SJCRH30 (cell line): ENCODE results near the gene FAM204A. TPM values are rescaled to one million over a fixed set of nuclear protein-coding genes. Genes with fewer than 3 reads are reported as not detected.

Experiments
- DNase-seq, 2 experiments: peaks; one replicate each; pipeline ENCODE4 v3.0.0-alpha.2; 2015 to 2020
- H3K27ac ChIP-seq: fragments of 250-450 bp; sonication (Bioruptor Pico); 2 replicates; pipeline ENCODE4 v1.5.1; 2020; ENCODE audit warnings: mild to moderate bottlenecking, moderate library complexity
- H3K27me3 ChIP-seq: fragments of 250-450 bp; sonication (Bioruptor Pico); 2 replicates; pipeline ENCODE4 v1.5.1; 2020; ENCODE audit warnings: mild to moderate bottlenecking, moderate library complexity
- H3K36me3 ChIP-seq: fragments of 250-450 bp; sonication (Bioruptor Pico); 2 replicates; pipeline ENCODE4 v1.5.1; 2020; ENCODE audit warnings: mild to moderate bottlenecking, moderate library complexity
- H3K4me1 ChIP-seq: fragments of 250-450 bp; sonication (Bioruptor Pico); 2 replicates; pipeline ENCODE4 v1.5.1; 2020; ENCODE audit warnings: mild to moderate bottlenecking, moderate library complexity
- H3K4me3 ChIP-seq: fragments of 250-450 bp; sonication (Bioruptor Pico); 2 replicates; pipeline ENCODE4 v1.5.1; 2020; ENCODE audit warnings: mild to moderate bottlenecking, moderate library complexity
- H3K9me3 ChIP-seq: fragments of 250-450 bp; sonication (Bioruptor Pico); replicated peaks from 2 replicates; pipeline ENCODE4 v1.5.1; 2020; ENCODE audit warnings: mild to moderate bottlenecking, moderate library complexity
- total RNA-seq: library from RNA; depleted of rRNA; stranded (reverse); fragments of >200 nt; shearing (Covaris generic); gene quantifications from 2 replicates; pipeline ENCODE4 v1.2.3, GENCODE V29; 2014

Gene FAM204A
- total RNA-seq, 1 experiment from 2014 or later, result 59.5 TPM

DNA sequence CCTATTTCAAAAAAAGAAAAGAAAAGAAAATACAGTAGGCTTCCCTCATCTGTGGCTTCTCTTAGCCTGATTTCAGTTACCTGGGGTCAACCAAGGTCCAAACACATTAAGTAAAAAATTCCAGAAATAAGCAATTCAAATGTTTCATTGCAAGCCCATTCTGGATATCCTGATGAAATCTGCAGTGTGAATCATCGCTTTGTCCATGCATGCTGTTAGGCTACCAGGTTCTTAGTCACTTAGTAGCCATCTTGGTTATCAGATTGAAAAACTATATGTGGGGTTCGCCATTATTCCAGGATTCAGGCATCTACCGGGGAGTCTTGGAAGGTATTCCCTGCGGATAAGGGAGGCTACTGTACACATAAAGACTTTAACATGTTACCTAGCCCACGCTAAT, 991 bp upstream of the FAM204A start:
- Histone ChIP-seq H3K27ac (no peak overlapping the region), H3K9me3 (no peaks in the 10 kb centered on the region), H3K27me3 (no peaks in the 10 kb centered on the region), H3K36me3 (0 out of 2 replicates have a peak, but pooled peaks cover 4% of the 10 kb centered on the region), H3K4me3 (no peak overlapping the region), H3K4me1 (0 out of 2 replicates have a peak, but pooled peaks cover 6% of the 10 kb centered on the region)
- DNase-seq, result no peak

DNA sequence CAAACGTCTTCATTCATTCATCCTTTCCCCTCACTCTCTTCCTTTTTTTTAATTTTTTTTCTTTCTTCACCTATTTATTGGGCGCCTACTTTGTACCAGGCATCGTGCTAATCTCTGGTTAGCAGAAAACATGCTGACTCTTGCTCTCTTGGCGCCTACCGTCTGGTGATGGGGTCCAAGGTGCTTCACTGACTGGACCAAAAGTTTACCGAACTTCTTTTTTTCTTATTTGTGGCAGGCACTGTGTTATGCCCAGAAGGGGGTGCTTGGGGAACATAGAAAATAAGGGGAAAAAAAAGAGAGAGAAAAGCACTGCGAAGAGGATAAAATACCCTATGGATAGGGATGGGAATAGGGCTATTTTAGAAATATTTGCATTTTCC, 505 bp upstream of the FAM204A start:
- Histone ChIP-seq H3K27ac (no peak overlapping the region), H3K4me3 (peak overlapping the region; percentile 75), H3K36me3 (peaks cover 4% of the 10 kb centered on the region; the same call in 1 of the 2 replicates), H3K9me3 (no peaks in the 10 kb centered on the region), H3K27me3 (no peaks in the 10 kb centered on the region), H3K4me1 (0 out of 2 replicates have a peak, but pooled peaks cover 6% of the 10 kb centered on the region)
- DNase-seq, result no peak

DNA sequence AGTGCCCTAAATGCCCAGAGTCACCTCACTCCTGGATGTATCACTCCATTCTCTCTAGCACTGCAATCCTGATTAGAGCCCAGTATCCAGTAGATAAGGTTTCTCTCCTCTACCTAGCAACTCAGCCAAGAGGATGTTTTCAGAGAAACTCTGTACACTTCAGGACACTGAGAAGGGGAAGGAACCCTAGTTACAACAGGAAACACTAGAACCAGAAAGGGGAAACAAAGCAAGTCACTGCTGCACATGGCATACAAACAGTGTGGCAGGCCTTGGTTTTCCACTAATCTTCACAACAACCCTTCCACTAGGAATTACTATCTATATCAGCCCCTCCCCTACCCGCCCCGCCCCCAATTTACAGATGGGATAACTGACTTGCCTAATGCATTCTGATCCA, 1.6 kb downstream of the FAM204A start:
- H3K4me3 ChIP-seq, result no peak overlapping the region
- H3K27me3 ChIP-seq, result no peaks in the 10 kb centered on the region
- H3K36me3 ChIP-seq, result peaks cover 15% of the 10 kb centered on the region
- H3K27ac ChIP-seq, result no peak overlapping the region
- no peaks in the 10 kb centered on the region for H3K9me3 ChIP-seq
- H3K4me1 ChIP-seq, result 0 out of 2 replicates have a peak, but pooled peaks cover 6% of the 10 kb centered on the region
- DNase-seq, result no peak

DNA sequence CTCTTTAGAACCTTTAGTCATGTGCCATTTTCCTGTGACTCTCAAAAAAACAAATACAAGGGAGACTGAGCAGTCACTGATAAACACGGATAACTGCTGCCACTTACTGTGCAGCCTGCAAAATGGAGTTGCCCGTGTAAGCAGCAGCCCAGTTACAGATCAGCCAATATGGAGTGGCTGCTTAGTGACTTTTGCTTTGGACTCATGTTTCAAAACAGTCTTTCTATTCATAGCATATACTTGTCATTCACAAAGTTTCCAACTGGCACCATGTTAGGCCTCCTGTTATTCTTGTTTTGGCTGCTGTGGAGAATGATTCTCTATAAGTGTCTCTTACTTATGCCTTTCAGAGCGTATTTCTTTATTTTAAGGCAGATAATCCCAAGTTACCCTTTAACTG, 3.0 kb downstream of the FAM204A start:
- H3K36me3 ChIP-seq, result peaks cover 22% of the 10 kb centered on the region
- H3K27me3 ChIP-seq, result no peaks in the 10 kb centered on the region
- no peak overlapping the region for H3K4me3 ChIP-seq
- no peak for DNase-seq
- H3K27ac ChIP-seq, result no peak overlapping the region
- H3K4me1 ChIP-seq, result 0 out of 2 replicates have a peak, but pooled peaks cover 6% of the 10 kb centered on the region
- H3K9me3 ChIP-seq, result no peaks in the 10 kb centered on the region; the same call in 1 of the 2 replicates

DNA sequence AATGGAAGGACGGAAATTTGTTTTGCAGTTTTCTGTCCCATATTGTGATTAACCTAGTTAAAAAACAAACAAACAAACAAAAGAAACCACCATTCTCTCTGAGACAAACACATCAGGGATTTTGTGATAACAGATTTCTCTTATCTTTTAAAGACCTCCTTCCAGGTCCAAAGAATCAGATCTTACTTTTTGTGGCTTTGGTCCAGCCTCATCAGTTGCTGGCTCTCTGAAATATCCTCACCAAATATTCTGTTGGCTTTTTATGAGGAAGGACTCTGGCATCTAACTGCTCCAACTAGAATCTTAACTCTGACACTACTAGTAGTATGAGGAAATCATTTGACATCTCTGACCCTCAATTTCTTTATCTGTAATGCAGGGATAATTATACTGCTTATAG, 4.8 kb downstream of the FAM204A start:
- no peak overlapping the region for H3K27ac ChIP-seq
- H3K4me1 ChIP-seq, result no peaks in the 10 kb centered on the region
- no peaks in the 10 kb centered on the region; the same call in 1 of the 2 replicates for H3K9me3 ChIP-seq
- no peak for DNase-seq
- peaks cover 39% of the 10 kb centered on the region for H3K36me3 ChIP-seq
- H3K27me3 ChIP-seq, result no peaks in the 10 kb centered on the region
- no peak overlapping the region for H3K4me3 ChIP-seq

DNA sequence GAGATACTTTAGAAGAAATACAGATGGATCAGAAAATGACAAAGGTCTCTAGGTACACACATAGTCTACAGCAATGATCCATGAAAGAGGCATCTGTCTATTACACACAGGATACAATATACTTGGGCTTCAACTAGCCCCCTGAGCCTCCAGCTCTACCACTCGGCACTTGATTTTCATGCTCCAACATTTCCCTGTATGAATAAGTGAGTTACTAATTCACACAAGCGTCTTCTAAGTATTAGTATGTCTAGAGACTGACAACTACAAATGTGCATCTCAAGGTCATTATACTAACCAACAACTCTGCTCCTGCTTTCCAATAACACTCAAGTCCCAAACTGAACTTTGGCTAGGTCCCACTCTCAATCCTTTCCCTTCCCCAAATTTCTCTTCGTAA, 8.3 kb downstream of the FAM204A start:
- Histone ChIP-seq H3K27ac (no peak overlapping the region), H3K4me3 (no peak overlapping the region), H3K36me3 (peaks cover 53% of the 10 kb centered on the region), H3K27me3 (no peaks in the 10 kb centered on the region), H3K4me1 (no peaks in the 10 kb centered on the region), H3K9me3 (no peaks in the 10 kb centered on the region; the same call in 1 of the 2 replicates)
- DNase-seq, result no peak

DNA sequence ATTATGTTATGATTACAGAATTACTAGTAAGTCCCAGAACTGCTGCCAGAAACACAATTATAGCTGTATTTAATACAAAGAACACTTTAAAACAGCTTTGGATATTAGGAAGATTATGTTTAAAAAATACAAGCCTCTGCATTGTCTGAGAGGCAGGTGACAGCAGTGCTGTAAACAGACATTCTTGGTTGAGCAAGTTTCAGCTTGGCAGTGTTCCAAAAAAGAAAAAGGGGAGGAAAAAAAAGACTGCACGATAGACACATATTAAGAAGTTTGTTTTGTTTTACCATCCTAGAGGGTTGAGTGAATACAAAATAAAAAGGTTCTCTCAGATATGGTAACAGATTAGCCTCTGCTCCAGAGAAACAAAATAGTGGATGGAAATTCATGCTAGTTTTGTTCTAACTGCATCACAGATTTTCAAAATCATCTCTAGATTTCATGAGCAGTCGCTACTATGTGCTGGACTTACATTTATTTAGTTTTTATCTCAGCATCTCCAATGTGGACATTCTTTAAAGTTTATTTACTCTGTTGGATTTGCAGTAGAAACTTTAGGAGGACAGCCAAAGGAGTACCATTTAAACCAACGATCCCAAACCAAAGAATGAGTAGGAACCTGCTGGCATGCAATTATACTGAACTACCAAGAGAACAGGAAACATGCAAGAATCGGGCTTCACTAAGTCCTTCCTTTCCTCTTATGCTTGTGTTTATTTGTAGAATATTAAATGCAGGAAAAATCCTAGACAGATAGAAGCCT, 9.0 kb downstream of the FAM204A start:
- no peak overlapping the region for H3K4me3 ChIP-seq
- no peak overlapping the region for H3K27ac ChIP-seq
- H3K36me3 ChIP-seq, result peaks cover 55% of the 10 kb centered on the region
- peak in 1 of 2 experiments; percentile 50 for DNase-seq
- no peaks in the 10 kb centered on the region; the same call in 1 of the 2 replicates for H3K9me3 ChIP-seq
- H3K27me3 ChIP-seq, result no peaks in the 10 kb centered on the region
- H3K4me1 ChIP-seq, result no peaks in the 10 kb centered on the region

DNA sequence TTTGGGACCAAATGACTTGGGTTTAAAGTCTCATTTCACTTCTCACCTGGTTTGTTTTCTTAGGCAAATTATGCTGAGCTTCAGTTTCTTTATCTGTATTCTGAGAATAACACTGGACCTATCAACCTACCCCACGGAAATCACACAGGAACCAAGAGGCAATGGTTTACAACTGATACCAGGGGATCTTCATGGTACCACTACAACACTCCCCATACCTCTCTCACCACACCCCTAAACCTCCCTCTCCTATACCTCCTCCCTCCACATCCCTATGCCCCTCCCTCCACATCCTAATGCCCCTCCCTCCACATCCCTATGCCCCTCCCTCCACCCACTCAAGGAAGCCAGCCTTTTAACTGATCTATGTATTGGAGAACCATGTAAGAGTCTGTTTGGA, 9.9 kb downstream of the FAM204A start:
- Histone ChIP-seq H3K9me3 (no peaks in the 10 kb centered on the region; the same call in 1 of the 2 replicates), H3K4me1 (no peaks in the 10 kb centered on the region), H3K36me3 (peaks cover 56% of the 10 kb centered on the region), H3K27ac (no peak overlapping the region), H3K27me3 (no peaks in the 10 kb centered on the region), H3K4me3 (no peak overlapping the region)
- DNase-seq, result peak in 1 of 2 experiments; percentile 20

DNA sequence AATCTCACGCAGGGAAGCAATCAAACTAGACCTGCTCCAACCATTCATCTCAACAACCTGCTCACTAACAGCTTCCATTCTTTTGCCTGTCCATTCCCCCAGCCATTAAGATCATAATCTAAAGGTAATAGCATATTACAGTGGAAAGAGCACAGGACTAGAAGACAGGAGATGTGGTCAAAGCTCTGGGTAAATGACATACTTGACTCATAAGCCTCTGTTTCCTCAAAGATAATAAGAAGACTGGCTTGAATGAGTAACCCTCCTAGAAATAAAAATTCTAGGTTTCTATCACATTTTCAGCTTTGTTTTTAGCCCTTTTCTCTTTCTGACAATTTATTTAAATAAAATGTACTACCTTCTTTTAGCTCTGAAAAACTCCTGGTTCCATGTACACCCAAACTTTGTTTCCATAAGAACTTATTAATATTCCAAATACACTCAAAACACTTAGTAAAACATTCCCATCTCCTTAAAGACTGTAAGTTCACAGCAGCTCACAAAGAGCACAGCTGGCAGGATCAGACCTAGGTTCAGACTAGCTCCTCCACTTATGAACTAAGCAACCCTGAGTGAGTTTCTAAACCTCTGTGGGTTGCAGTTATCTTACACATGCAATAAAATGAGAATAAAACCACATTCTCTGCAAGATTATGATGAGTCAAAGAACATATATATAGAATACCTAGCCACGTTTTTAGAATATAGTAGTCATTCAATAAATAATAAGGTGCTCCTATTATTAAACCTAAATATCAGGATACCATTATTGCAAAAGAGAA, 11.6 kb downstream of the FAM204A start:
- H3K4me1 ChIP-seq, result no peaks in the 10 kb centered on the region
- H3K27ac ChIP-seq, result no peak overlapping the region
- H3K4me3 ChIP-seq, result no peak overlapping the region
- peaks cover 63% of the 10 kb centered on the region for H3K36me3 ChIP-seq
- no peaks in the 10 kb centered on the region for H3K27me3 ChIP-seq
- no peak for DNase-seq
- H3K9me3 ChIP-seq, result no peaks in the 10 kb centered on the region; the same call in 1 of the 2 replicates

DNA sequence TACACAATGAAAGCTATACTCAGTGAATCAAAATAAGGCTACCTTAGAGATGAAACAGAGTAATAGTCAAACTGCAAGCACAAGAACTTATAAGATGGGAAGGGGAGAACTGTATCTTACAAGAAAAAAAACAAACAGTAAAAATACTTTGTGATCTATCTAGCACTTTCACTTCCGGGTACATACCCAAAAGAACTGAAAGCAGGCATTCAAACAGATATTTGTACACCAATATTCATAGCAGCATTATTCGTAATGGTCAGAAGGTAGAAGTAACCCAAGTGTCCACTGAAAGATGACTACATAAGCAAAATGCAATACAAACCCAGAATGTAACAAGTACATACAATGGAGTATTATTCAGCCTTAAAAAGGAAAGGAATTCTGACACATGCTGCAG, 18.0 kb downstream of the FAM204A start:
- no peak overlapping the region for H3K27ac ChIP-seq
- no peaks in the 10 kb centered on the region for H3K9me3 ChIP-seq
- no peak overlapping the region for H3K4me3 ChIP-seq
- H3K4me1 ChIP-seq, result no peaks in the 10 kb centered on the region
- peaks cover 47% of the 10 kb centered on the region for H3K36me3 ChIP-seq
- H3K27me3 ChIP-seq, result no peaks in the 10 kb centered on the region
- no peak for DNase-seq

DNA sequence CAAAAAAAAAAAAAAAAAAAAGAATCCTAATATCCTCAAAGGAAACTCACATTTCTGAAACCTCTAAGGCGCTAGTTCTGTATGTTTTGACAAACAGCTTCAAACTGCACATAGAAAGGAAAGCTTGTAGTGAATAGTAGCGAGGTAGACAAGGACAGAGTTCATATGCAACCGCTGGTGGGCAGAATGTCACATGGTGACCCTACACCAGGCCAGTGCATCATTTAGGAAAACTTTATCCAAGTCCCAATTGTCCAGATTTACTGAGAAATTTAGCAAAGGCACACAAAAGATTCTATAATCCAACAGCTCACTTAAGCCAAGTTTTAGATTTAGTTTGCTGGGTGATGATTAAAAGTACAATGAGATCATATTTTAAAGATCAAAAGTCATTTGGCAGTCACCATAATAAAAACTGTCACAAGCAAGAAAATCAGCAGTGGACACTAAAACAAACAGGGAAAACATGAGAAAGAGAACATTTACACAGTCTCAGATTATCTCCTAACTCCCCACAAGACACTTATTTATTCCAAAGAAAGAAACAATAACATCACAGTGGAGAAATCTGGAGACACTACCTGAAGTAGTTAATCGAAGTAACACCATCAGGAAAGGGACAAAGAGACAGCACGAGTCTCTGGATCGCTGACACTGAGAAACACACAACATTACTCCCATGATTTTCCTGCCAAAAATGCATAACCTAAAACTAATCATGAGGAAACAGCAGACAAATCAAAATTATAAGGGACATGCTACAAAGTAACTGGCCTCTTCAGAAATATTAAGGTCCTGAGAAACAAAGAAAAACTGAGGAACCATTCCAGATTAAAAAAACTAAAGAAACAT, 20.2 kb downstream of the FAM204A start:
- Histone ChIP-seq H3K4me1 (no peaks in the 10 kb centered on the region), H3K27ac (no peak overlapping the region), H3K4me3 (no peak overlapping the region), H3K36me3 (peaks cover 41% of the 10 kb centered on the region), H3K27me3 (no peaks in the 10 kb centered on the region), H3K9me3 (no peaks in the 10 kb centered on the region)
- DNase-seq, result no peak

DNA sequence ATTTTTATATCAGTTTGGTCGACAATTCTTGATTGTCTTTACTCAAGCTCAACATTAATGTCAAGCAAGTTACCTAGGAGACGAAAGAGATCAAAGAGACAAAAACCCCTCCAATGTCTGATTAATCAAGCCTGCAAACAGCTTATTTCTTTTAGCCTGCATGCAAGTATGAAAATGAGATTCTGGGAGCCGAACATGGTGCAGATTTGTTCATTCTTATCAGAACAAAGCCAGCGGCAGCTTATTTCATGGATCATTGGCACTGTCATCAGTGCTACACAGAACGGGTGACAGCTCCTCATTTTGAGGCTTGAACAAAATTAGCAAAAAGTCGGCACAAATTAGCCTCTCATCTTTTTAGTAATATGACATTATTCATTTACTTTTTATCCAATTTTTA, 26.5 kb downstream of the FAM204A start:
- H3K27ac ChIP-seq, result no peak overlapping the region
- no peak for DNase-seq
- no peak overlapping the region for H3K4me3 ChIP-seq
- H3K4me1 ChIP-seq, result peaks cover 15% of the 10 kb centered on the region
- H3K27me3 ChIP-seq, result no peaks in the 10 kb centered on the region
- H3K9me3 ChIP-seq, result no peaks in the 10 kb centered on the region
- H3K36me3 ChIP-seq, result peaks cover 27% of the 10 kb centered on the region

DNA sequence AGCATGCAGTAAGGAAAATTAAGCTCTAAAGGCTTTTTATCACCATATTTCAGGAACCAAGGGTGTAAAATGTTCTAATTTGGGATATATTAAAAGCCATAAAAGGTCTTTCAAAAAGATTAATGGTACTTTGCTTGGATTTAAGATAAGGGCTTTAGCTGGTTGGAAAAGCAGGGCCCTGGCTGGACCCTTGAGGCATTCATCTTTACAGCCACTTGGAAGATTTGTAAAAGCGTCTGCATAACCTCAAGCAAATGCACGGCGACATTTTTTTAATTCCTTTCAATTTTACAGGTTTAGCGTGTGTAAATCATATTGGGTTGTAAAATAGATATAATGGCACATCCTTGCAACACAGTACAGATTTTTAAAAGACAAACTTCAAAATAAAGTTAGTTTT, 27.2 kb downstream of the FAM204A start:
- peaks cover 27% of the 10 kb centered on the region for H3K36me3 ChIP-seq
- H3K4me1 ChIP-seq, result peaks cover 16% of the 10 kb centered on the region
- no peak overlapping the region for H3K4me3 ChIP-seq
- no peaks in the 10 kb centered on the region for H3K9me3 ChIP-seq
- no peak for DNase-seq
- H3K27ac ChIP-seq, result no peak overlapping the region
- no peaks in the 10 kb centered on the region for H3K27me3 ChIP-seq

DNA sequence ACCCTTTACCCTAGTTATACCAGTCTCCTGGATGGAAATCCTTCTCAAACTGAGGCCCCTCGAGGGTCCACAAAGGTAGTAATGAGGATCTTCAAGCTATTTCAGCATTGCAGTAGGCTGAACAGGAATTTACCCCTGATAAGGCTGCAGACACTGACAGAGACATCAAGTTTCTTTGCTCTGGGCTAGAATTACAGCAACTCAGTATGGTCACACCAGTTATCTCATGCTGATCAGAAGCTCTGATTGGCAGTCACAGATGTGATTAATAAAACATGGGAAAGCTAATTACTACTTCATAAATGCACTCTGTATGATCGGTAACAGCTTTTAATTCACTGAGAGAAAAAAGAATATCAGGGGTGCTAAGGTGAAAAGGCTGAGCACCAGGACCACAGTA, 30.6 kb downstream of the FAM204A start:
- Histone ChIP-seq H3K36me3 (peaks cover 28% of the 10 kb centered on the region), H3K9me3 (no peaks in the 10 kb centered on the region), H3K4me1 (peaks cover 16% of the 10 kb centered on the region), H3K27ac (peak overlapping the region; percentile 70), H3K4me3 (no peak overlapping the region), H3K27me3 (no peaks in the 10 kb centered on the region)
- DNase-seq, result peak; percentile 9 to 60
